GM23338 (cell line): Measurements from ENCODE around the gene XXYLT1. TPM values are rescaled to one million over a fixed set of nuclear protein-coding genes. Genes with fewer than 3 reads are reported as not detected.

Experiments used
- ATAC-seq: fragments of 200-7000 bp; cut with Tn5 transposase; 3 replicates; pipeline ENCODE4 v1.9.1; 2020
- DNase-seq: peaks from one replicate; pipeline ENCODE4 v3.0.0-alpha.2; 2015; ENCODE audit warnings: low spot score
- H2AFZ ChIP-seq: fragments of 200-600 bp; sonication (generic); 2 replicates; pipeline ENCODE4 v1.8.0; 2016; ENCODE audit warnings: antibody characterized with exemption, mild to moderate bottlenecking, moderate library complexity
- H3F3A ChIP-seq: fragments of 200-600 bp; sonication (generic); replicated peaks from 2 replicates; pipeline ENCODE4 v1.8.0; 2017; ENCODE audit warnings: antibody characterized with exemption, mixed run types, low read depth
- H3K27ac ChIP-seq: fragments of 200-600 bp; sonication (generic); 2 replicates; pipeline ENCODE4 v1.6.1; 2016; ENCODE audit warnings: low read depth
- H3K27me3 ChIP-seq: fragments of 200-600 bp; sonication (generic); 2 replicates; pipeline ENCODE4 v1.8.0; 2016; ENCODE audit warnings: mild to moderate bottlenecking, mixed run types, moderate library complexity; ENCODE audit not compliant: insufficient read depth
- H3K36me3 ChIP-seq: fragments of 200-600 bp; sonication (generic); 2 replicates; pipeline ENCODE4 v1.8.0; 2016; ENCODE audit warnings: mild to moderate bottlenecking; ENCODE audit not compliant: insufficient read depth
- H3K4me1 ChIP-seq: fragments of 200-600 bp; sonication (generic); 2 replicates; pipeline ENCODE4 v1.8.0; 2016; ENCODE audit warnings: mild to moderate bottlenecking, moderate library complexity; ENCODE audit not compliant: insufficient read depth
- H3K4me2 ChIP-seq: fragments of 200-600 bp; sonication (generic); 2 replicates; pipeline ENCODE4 v1.7.1; 2017; ENCODE audit warnings: mixed run types
- H3K4me3 ChIP-seq: fragments of 200-600 bp; sonication (generic); 2 replicates; pipeline ENCODE4 v1.6.1; 2016; ENCODE audit warnings: mixed run types
- H3K79me2 ChIP-seq: fragments of 200-600 bp; sonication (generic); replicated peaks from 2 replicates; pipeline ENCODE4 v1.8.0; 2017; ENCODE audit warnings: mild to moderate bottlenecking; ENCODE audit not compliant: insufficient read depth
- H3K9me2 ChIP-seq: fragments of 200-600 bp; sonication (generic); 2 replicates; pipeline ENCODE4 v1.8.0; 2017; ENCODE audit not compliant: insufficient read depth
- H4K20me1 ChIP-seq: fragments of 200-600 bp; sonication (generic); replicated peaks from 2 replicates; pipeline ENCODE4 v1.8.0; 2017; ENCODE audit warnings: mild to moderate bottlenecking; ENCODE audit not compliant: insufficient read depth
- H3K27ac Mint-ChIP-seq: 2 replicates; pipeline ENCODE4 v1.8.0; 2020; ENCODE audit warnings: inconsistent platforms, mild to moderate bottlenecking, moderate library complexity, mixed read lengths
- H3K27me3 Mint-ChIP-seq: 3 replicates; pipeline ENCODE4 v1.8.0; 2022; ENCODE audit warnings: low read depth, mild to moderate bottlenecking, moderate library complexity, mixed read lengths, inconsistent platforms; ENCODE audit not compliant: insufficient read depth, poor library complexity
- H3K36me3 Mint-ChIP-seq: 3 replicates; pipeline ENCODE4 v1.8.0; 2021; ENCODE audit warnings: low read depth, mild to moderate bottlenecking, inconsistent platforms, moderate library complexity, mixed read lengths
- H3K4me1 Mint-ChIP-seq: 3 replicates; pipeline ENCODE4 v1.8.0; 2020; ENCODE audit warnings: mild to moderate bottlenecking, inconsistent platforms, mixed read lengths
- H3K4me3 Mint-ChIP-seq: 3 replicates; pipeline ENCODE4 v1.8.0; 2021; ENCODE audit warnings: moderate library complexity, mild to moderate bottlenecking, inconsistent platforms, mixed read lengths
- H3K9me3 Mint-ChIP-seq: 3 replicates; pipeline ENCODE4 v1.8.0; 2020; ENCODE audit warnings: moderate library complexity, mild to moderate bottlenecking, inconsistent platforms, mixed read lengths
- ETS1 ChIP-seq: IDR thresholded peaks from 2 replicates; pipeline ENCODE4 v1.6.1; 2016; ENCODE audit warnings: antibody characterized with exemption
- EZH2phosphoT487 ChIP-seq: fragments of 200-600 bp; sonication (generic); IDR thresholded peaks from one replicate; pipeline ENCODE4 v1.8.1; 2018; ENCODE audit warnings: antibody characterized with exemption; ENCODE audit not compliant: unreplicated experiment
- STAT1 ChIP-seq: IDR thresholded peaks from one replicate; pipeline ENCODE4 v1.6.1; 2016; ENCODE audit warnings: antibody characterized with exemption; ENCODE audit not compliant: unreplicated experiment
- ZNF331 ChIP-seq: fragments of 250-450 bp; sonication (Bioruptor Pico); IDR thresholded peaks from 2 replicates; pipeline ENCODE4 v1.5.0; 2020; ENCODE audit warnings: low read depth, mild to moderate bottlenecking, moderate library complexity
- polyA plus RNA-seq: library from polyadenylated mRNA; unstranded; fragments of >200 nt; fragmentation: Nextera tagmentation; extraction: Ambion mirVana; gene quantifications from 2 replicates; pipeline ENCODE4 v1.2.1, GENCODE V29; 2016
- total RNA-seq: library from RNA; depleted of rRNA; stranded (reverse); fragments of >200 nt; shearing (Covaris generic); gene quantifications from 2 replicates; pipeline ENCODE4 v1.2.3, GENCODE V29; 2014
- TF ChIP-seq, protein P1 (sequence below): fragments of 250-450 bp; sonication (Bioruptor Pico); IDR thresholded peaks from 2 replicates; pipeline ENCODE4 v1.5.0; 2020; ENCODE audit warnings: mild to moderate bottlenecking, moderate library complexity
- TF ChIP-seq, protein P2 (sequence below), 2 experiments: fragments of 200-600 bp in 1 of 2; sonication (generic) in 1 of 2; conservative IDR thresholded peaks; 2 replicates each; pipeline versions ENCODE4 v1.5.1 to v1.6.1; 2016 to 2017; ENCODE audit warnings: antibody characterized with exemption in 2 of 2, low read depth in 2 of 2, mild to moderate bottlenecking in 2 of 2, moderate library complexity in 1 of 2

Gene XXYLT1
- total and polyA plus RNA-seq, 2 experiments from 2014 or later, result 13.5 to 34.8 TPM

DNA sequence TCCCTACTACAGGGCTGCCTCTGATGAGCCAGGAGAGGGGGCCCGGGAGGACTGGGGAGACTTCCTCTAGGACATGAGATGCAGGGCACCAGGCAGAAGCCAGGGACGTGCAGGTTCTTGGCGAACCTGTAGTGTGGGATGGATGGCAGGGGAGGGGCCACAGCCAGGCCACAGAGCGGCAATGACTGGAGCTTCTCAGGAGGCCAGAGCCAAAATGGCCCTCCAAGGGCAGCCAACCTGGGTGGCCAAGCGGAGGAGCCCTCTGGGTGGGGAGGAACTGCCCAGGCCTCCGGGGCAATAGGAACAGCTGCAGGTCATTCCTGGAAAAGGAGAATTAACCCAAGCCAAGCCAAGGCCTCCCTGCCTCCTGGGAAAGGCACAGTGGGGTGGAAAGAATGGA, 224.5 kb downstream of the XXYLT1 start (continued):
- TF ChIP-seq, protein P1, sequence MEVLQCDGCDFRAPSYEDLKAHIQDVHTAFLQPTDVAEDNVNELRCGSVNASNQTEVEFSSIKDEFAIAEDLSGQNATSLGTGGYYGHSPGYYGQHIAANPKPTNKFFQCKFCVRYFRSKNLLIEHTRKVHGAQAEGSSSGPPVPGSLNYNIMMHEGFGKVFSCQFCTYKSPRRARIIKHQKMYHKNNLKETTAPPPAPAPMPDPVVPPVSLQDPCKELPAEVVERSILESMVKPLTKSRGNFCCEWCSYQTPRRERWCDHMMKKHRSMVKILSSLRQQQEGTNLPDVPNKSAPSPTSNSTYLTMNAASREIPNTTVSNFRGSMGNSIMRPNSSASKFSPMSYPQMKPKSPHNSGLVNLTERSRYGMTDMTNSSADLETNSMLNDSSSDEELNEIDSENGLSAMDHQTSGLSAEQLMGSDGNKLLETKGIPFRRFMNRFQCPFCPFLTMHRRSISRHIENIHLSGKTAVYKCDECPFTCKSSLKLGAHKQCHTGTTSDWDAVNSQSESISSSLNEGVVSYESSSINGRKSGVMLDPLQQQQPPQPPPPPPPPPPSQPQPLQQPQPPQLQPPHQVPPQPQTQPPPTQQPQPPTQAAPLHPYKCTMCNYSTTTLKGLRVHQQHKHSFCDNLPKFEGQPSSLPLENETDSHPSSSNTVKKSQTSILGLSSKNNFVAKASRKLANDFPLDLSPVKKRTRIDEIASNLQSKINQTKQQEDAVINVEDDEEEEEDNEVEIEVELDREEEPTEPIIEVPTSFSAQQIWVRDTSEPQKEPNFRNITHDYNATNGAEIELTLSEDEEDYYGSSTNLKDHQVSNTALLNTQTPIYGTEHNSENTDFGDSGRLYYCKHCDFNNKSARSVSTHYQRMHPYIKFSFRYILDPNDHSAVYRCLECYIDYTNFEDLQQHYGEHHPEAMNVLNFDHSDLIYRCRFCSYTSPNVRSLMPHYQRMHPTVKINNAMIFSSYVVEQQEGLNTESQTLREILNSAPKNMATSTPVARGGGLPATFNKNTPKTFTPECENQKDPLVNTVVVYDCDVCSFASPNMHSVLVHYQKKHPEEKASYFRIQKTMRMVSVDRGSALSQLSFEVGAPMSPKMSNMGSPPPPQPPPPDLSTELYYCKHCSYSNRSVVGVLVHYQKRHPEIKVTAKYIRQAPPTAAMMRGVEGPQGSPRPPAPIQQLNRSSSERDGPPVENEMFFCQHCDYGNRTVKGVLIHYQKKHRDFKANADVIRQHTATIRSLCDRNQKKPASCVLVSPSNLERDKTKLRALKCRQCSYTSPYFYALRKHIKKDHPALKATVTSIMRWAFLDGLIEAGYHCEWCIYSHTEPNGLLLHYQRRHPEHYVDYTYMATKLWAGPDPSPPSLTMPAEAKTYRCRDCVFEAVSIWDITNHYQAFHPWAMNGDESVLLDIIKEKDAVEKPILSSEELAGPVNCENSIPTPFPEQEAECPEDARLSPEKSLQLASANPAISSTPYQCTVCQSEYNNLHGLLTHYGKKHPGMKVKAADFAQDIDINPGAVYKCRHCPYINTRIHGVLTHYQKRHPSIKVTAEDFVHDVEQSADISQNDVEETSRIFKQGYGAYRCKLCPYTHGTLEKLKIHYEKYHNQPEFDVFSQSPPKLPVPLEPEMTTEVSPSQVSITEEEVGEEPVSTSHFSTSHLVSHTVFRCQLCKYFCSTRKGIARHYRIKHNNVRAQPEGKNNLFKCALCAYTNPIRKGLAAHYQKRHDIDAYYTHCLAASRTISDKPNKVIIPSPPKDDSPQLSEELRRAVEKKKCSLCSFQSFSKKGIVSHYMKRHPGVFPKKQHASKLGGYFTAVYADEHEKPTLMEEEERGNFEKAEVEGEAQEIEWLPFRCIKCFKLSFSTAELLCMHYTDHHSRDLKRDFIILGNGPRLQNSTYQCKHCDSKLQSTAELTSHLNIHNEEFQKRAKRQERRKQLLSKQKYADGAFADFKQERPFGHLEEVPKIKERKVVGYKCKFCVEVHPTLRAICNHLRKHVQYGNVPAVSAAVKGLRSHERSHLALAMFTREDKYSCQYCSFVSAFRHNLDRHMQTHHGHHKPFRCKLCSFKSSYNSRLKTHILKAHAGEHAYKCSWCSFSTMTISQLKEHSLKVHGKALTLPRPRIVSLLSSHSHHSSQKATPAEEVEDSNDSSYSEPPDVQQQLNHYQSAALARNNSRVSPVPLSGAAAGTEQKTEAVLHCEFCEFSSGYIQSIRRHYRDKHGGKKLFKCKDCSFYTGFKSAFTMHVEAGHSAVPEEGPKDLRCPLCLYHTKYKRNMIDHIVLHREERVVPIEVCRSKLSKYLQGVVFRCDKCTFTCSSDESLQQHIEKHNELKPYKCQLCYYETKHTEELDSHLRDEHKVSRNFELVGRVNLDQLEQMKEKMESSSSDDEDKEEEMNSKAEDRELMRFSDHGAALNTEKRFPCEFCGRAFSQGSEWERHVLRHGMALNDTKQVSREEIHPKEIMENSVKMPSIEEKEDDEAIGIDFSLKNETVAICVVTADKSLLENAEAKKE (CRISPR knock-in tag), result no peak
- no peak for TF ChIP-seq EZH2phosphoT487

DNA sequence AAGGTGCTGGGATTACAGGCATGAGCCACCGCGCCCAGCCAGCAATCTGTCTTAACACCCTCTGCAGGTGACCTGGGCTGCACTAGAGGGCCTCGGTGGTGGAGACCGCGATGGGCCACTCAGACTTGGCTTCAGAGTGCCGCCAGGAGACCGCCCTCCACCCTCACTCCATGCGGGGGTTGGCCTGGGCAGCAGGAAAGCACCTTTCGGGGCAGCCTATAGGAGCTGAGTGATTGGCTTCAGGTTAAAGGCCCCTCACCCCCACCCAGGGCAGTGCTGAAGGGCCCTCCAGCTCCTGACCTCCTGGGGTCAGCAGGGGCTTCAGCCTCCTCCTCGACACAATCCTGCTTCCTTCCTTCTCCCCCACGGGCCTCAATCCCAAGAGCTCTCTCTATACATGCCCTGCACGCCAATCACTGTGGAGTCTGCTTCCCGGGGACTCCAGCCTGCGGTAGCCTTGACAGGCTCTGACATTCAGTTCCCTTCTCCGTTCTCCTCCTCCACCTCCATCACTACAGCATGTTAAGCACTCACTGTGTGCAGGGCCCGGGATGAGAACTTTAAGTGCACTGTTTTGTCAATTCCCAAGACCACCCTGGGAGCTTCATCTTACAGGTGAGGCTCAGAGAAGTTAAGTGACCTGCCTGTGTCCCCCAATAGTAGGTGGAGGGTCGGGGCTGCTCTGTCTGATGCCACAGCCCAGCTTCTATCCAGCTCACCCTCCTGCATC, 225.3 kb downstream of the XXYLT1 start:
- no peak overlapping the region for H3K4me3 Mint-ChIP-seq
- ATAC-seq (no peak), DNase-seq (no peak)
- H3K4me1 ChIP-seq, result peaks cover 6% of the 10 kb centered on the region
- H3K27me3 Mint-ChIP-seq, result peaks cover 8% of the 10 kb centered on the region
- TF ChIP-seq ZNF331 (CRISPR knock-in tag) (no peak), ETS1 (no peak), EZH2phosphoT487 (no peak), STAT1 (no peak)
- TF ChIP-seq, protein P2, sequence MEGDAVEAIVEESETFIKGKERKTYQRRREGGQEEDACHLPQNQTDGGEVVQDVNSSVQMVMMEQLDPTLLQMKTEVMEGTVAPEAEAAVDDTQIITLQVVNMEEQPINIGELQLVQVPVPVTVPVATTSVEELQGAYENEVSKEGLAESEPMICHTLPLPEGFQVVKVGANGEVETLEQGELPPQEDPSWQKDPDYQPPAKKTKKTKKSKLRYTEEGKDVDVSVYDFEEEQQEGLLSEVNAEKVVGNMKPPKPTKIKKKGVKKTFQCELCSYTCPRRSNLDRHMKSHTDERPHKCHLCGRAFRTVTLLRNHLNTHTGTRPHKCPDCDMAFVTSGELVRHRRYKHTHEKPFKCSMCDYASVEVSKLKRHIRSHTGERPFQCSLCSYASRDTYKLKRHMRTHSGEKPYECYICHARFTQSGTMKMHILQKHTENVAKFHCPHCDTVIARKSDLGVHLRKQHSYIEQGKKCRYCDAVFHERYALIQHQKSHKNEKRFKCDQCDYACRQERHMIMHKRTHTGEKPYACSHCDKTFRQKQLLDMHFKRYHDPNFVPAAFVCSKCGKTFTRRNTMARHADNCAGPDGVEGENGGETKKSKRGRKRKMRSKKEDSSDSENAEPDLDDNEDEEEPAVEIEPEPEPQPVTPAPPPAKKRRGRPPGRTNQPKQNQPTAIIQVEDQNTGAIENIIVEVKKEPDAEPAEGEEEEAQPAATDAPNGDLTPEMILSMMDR (conservative IDR thresholded peaks at IDR 0.05; ENCODE audit: low read depth in 2 of 2), result no peak
- H3K4me2 ChIP-seq, result no peak overlapping the region
- H3K4me3 ChIP-seq, result no peak overlapping the region
- no peaks in the 10 kb centered on the region for H3K36me3 ChIP-seq
- no peaks in the 10 kb centered on the region for H3F3A ChIP-seq
- no peaks in the 10 kb centered on the region for H3K36me3 Mint-ChIP-seq
- no peak overlapping the region for H2AFZ ChIP-seq
- H3K4me1 Mint-ChIP-seq, result peaks cover 31% of the 10 kb centered on the region
- H4K20me1 ChIP-seq, result no peaks in the 10 kb centered on the region
- no peaks in the 10 kb centered on the region for H3K9me2 ChIP-seq
- no peaks in the 10 kb centered on the region for H3K9me3 Mint-ChIP-seq
- H3K79me2 ChIP-seq, result no peaks in the 10 kb centered on the region
- H3K27ac Mint-ChIP-seq, result no peak overlapping the region
- no peak overlapping the region for H3K27ac ChIP-seq
- no peaks in the 10 kb centered on the region for H3K27me3 ChIP-seq
